ENCODE data around the gene TSPAN9.

Gene TSPAN9

GRCh38 chr12:3142386-3142785 is 65.2 kb downstream of the TSPAN9 start:
- DNase-seq: no peak

DNA sequence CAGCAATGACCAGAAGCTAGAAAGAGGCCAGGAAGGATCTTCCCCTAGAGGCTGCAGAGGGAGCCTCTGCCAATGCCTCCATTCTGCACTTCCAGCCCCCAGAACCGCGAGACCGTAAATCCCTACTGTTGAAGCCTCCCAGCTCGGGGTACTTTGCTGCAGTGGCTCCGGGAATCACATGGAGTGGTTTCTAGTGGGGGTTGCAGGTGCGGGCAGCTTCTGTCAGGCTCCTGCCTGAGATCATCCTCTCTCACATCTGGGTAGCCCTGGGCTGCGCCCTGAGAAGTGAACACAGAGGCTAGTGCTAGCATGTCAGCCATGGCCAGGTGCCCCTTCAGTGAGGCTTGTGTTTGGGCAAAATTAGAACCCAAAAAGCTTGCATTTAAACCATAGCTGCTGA is 67.3 kb downstream of the TSPAN9 start:
- DNase-seq: no peak

GRCh38 chr12:3145033-3145432 is 67.9 kb downstream of the TSPAN9 start:
- DNase-seq: no peak

DNA sequence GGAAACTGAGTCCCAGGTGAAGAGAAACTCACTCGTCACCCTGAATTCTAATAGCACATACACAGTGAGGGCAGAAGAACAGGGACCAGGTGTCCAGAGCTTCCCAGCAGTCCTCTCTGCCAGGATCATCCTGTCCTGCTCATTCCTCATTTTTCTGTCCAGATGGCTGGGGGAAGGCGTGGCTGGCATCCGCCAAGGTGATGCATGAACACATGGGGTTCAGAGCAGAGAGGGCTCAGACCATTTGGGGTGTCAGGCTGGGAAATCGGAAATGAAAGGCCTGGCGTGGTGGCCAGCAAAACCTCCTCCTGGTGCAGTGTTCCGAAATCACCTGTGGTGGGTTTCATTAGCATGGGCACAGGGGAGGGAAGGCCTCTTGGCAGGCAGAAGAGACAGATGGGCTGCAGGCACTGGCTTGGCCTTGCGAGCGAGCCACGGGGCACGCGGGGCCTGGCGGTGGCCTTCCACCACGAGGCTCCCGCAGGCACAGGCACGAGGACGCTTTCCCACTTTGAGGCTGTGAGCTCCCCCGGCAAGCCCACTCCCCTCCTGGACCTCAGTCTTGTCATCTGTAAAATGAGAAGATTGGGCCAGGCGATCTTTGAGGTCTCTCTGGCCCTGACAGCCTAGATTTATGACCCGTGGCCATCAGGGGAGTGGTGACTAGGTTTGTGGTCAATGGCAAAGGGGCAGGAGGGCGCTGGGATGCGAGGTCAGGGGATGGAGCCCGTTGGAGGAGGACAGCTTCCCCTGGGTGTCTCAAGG is 68.5 kb downstream of the TSPAN9 start:
- DNase-seq: no peak

GRCh38 chr12:3147260-3147659 is 70.1 kb downstream of the TSPAN9 start:
- no peak for DNase-seq

GRCh38 chr12:3148366-3149000 is 71.3 kb downstream of the TSPAN9 start:
- DNase-seq: no peak

DNA sequence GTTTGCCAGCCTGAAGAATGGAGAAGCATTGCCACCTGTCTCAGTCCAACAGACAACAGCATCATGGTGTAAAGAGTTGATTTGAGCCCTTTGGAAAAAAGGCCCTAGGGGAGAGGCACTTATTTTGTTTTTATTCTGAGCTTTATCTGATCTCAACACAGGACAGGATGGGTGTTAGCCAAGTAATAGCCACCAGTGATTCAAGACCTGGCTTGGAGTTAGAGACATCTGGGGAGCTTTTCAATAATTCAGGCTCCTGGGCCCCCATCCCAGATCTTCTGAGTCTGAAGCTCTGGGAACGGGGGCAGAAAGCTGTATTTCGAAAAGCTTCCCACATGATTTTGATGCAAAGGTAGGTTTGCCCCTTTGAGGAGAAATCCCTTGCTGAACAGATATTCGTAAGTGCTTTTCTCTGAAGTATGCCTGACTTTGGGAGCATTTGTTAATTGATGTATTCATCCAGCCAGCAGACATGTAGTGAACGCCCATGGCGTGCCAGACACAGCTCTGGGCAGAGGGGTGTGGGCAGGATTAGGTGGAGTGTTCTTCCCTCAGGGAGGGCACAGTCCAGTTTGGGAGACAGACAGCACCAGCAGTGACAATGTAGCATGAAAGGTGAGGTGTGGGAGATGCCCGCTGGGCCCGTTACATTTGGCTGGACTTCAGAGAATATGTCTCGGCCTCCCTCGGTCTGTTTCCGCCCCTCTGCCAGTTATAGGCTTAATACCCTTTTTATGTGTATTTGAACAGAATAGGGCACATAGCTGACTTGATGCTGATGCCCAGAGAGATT is 72.5 kb downstream of the TSPAN9 start:
- DNase-seq: no peak

DNA sequence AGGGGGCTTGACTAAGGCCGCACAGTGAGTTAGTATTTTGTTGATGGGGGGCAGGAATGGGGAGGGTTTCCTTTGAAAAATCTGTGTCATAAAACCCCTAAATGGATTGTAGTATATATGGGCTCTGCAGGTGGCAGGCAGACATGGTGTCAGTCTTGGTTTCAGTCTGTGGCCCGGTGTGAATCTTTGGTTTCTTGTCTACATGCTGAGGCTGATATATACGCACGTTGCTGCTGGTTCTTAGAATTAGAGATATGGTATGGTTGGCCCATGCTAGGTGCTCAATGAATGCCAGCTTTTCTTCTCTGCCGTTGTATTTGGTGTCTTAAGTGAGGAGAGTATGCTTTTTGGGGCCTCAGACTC is 73.1 kb downstream of the TSPAN9 start:
- no peak for DNase-seq

GRCh38 chr12:3150931-3151835 is 74.0 kb downstream of the TSPAN9 start:
- no peak for DNase-seq

DNA sequence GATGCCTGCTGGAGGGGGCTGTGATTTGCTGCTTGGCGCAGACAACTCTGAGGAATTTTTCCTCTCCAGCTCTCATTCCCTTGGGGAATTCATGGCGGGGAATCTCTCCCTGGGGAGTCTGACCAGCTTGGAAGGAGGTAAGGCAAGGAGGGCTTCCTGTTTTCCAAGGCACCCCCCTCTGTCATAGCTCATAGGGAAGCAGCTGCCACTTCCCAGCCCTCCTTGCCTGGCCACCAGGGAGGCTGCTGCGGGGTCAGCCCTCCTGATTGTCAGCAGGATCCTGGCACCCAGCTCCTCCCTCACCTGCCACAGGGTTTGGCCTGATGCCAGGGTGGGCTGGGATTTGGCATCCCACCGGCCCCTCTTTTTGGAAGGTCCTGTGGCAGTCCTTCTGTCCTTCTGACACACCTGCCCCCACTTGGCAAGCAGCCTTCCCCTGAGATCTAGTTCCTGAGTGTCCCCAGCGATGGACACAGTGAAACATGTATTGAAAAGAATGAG is 74.9 kb downstream of the TSPAN9 start:
- no peak for DNase-seq

DNA sequence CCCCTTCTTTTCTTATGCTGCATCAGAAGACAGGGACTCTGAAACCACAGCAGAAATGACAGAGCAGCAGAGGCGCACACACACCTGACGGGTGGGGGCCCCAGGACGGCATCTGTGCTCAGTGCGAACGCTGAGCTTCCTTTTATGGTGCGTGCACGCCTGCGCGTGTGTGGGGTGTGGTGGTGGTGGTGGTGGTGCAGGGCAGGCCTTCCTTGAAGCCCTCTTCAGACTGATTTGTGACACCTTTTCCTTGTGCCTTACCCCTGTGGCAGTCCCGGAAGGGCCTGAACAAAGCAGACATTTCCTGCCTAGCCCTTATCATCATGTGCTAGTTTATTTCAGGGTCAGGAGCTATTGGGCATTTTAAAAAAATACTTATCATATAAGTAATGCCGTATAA is 75.7 kb downstream of the TSPAN9 start:
- no peak for DNase-seq

DNA sequence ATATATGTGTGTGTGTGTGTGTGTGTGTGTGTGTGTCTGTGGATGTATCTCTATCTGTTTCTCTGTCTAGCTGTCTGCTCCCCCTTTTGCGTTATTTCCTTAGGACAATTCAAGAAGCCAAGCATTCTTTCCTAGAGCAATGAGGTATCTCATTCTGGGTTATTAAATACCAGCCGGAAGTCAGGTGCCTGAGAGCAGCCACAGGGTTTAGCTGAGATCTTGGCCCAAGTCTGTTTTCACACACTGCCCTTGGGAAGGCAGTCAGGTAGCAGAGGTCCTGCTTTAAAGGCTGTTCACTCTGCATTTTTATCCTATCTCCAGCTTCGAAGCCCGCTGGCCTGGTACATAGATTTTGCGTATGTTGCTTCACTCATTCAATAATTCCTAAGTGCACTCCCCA is 76.8 kb downstream of the TSPAN9 start:
- DNase-seq: no peak

DNA sequence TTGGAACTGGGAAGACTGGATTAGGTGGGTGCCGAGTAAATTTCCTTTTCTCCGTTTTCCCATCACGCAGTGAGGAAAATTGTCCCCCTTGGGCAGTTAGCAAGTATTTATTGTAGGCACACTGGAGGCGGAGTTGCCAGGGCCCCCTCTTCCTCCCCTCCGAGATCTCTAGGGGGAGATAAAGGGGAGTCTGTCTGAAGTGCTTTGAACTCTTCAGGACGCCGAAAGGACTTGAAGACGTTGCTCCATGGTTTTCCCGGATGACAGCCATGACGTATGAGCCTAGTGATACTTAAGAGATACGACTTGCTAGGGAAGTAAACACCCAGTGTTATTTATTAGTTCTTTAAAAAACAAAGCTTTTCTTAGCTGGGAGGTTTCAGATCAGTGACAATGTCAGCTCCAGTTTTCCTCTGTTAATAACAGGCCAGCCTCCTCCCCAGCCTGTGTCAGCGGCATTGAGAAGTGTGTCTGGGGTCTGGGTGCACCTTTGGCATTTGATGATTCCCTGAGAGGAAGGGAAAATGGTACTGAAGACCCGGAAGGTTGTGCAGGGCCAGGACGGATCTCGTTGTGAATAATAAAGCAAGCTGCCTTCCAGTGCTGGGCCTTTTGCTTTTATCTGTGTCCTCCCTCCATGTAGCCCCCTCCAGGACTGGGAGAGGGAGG is 78.7 kb downstream of the TSPAN9 start:
- no peak for DNase-seq

DNA sequence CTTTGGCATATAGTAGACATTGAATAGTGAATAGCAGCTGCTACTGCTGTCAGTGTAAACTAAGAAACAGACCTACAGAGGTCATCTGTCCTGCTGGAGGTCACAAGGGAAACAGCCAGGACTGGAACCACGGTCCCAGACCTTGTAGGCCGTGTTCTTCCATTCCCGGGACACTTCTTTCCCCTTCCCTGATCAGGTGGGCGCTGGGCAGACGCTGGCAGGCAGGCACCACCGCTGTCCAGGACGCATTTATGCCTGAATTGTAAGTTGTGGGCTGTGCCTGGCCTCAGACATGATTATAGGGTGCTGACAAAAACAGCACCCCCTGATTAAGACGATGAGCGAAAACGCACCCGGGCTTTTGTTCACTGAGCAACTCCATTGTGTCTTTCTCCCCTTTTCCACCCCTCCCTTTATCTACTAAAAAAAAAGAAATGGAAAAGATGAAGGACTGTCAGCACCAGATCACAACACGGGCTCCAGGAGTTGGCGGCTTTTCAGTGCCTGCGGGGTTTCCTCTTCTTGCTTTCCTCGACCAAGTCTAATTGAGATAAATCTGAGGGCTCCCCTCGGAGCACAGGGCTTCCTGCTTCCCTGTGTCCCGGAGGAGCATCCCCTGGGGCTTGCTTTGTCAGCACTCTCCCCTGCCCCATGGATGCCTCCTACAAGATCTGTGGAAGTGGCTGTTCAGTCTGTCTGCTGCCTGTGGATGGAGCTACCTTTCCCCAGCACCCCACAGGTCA is 80.6 kb downstream of the TSPAN9 start:
- DNase-seq: no peak

DNA sequence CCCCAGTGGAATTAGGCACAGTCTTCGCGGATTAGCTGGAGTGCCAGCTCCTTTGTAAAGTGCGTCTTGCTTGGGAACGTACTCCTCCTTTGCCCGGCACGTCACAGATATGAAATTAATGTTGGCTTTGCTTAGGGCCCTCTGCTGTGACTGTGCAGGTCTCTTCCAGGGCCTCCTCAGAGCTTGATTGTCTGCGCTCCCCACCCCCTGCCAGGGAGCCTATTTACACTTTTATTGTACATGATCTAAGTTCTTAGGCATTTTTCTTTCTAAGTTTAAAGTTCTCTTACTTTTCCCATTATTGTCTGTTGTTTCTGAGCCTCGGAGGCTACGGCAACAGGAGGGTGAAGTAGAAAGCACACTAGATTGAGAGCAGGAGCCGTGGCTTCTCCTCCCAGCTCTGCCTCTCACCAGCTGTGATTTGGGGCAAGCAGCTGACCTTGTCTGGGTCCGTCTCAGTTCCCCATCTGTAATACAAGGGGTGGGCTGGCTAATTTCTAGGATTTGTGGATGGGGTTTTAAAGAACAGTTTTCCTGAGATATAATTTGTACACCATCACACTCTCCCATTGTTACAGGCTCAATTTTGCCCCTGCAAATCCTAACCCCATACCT is 81.8 kb downstream of the TSPAN9 start:
- DNase-seq: no peak

GRCh38 chr12:3160081-3160480 is 82.9 kb downstream of the TSPAN9 start:
- DNase-seq: no peak

DNA sequence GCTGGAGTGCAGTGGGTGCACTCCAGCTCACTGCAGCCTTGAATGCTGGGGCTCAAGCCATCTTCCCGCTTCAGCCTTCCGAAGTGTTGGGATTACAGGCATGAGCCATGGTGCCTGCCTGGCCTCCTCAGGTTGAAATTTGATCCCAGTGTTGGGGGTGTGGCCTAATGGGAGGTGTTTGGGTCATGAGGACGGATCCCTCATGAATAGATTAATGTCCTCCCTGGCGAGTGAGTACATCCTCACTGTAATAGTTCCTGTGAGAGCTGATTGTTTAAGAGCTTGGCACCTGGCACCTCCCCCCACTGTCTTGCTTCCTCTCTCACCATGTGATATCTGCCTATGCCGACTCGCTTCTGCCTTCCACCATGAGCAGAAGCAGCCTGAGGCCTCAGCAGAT is 84.7 kb downstream of the TSPAN9 start:
- DNase-seq: no peak

DNA sequence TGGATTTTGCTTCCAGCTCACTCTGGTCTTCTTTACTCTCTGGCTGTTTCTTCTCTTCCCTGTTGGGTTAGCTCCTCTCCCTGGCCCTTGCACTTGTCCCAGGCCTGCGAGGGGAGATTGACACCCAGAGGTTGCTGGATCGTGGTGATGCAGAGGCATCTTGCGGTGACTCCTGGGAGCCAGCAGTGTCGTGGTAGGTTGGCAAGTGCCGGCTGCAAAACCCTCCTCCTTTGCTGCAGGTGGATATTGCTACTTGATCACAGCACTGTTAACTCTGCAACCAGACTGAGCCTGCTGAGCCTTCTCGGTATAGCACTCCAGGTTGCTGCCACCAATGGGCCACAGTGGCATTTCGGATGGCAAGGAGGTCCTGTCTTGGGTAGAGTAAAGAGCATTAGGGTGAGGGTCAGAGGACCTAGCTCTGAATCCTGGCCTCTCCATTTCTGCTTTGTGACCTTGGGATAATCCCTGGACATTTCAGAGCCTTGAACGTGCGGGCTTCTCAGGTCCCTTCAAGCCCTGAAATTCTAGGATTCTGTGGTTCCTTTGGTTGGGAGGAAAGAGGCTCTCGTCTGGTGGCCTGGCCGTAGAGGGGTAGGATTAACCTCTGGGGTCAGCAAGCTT is 87.4 kb downstream of the TSPAN9 start:
- DNase-seq: no peak

DNA sequence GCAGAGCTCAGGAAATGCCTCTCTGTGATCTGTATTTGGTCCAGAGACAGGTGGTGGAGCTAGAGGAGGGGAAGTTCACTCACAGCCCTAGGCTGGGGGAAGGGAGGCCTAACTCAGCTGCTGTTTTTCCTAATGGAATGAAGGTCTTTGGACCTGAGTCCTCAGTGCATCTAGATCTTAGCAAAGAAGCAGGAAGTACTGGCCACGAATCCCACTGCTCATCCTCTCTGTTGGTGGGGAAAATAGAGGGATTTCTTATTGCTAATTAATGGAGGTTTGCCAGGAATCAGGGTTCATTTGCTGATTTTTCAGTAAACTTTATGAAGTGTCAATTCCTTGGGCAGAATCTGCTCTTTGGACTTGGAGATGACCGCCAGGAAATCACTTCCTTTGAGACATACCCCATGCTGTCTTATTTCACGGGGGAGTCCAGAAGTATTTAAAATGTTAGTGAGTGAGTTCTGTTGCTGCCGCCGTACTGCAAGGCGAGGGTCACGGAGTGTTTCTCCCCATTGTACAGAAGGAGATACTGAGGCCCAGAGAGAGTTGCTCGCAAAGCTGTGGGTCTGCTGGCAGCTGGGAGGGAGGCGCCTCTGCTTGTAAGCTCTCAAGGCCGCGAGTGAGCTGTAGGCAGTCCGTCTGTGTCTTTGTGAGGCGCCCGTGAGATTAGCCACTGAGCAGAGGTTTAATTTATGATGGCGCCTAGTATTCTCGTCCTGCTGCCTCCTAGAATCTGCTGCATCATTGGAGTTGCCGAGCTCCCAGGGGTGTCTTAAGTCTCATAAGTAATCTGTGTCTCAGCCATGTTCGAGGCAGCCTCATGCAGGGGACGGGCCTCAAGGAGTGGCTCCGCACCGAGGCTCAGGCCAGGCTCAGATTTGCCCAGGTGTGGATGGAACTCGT is 88.2 kb downstream of the TSPAN9 start:
- no peak for DNase-seq

Measured in SIG-M5 (cell line).